Activated CD4-positive, alpha-beta T cell treated with anti-CD3 and anti-CD28 coated beads, Interleukin-10, Interleukin-2, amounts not matched to agents 100 ng/mL and 50 ng/mL, durations not matched to agents 16 hours and 8 hours (primary cell): ENCODE results near the gene SIDT2.

ENCODE experiments used
- DNase-seq: peaks from one replicate; pipeline ENCODE4 v3.0.0-alpha.2; 2020

The SIDT2 gene

GRCh38 chr11:117189941-117190544 lies 11.5 kb downstream of the SIDT2 start:
- DNase-seq, result no peak

GRCh38 chr11:117191680-117192400 lies 13.3 kb downstream of the SIDT2 start:
- DNase-seq, result no peak

GRCh38 chr11:117192401-117192875 lies 13.9 kb downstream of the SIDT2 start:
- no peak for DNase-seq

- DNase-seq, result no peak
Observed at GRCh38 chr11:117193130-117194020, 14.8 kb downstream of the SIDT2 start.

- DNase-seq, result no peak
Observed at GRCh38 chr11:117194267-117194666, 15.7 kb downstream of the SIDT2 start.

GRCh38 chr11:117195258-117195657 lies 16.7 kb downstream of the SIDT2 start:
- no peak for DNase-seq

- no peak for DNase-seq
Observed at GRCh38 chr11:117195761-117196160, 17.2 kb downstream of the SIDT2 start.

- DNase-seq, result no peak
Observed at GRCh38 chr11:117197006-117197405, 18.5 kb downstream of the SIDT2 start.

GRCh38 chr11:117197516-117198456 lies 19.2 kb downstream of the SIDT2 start:
- DNase-seq, result no peak

GRCh38 chr11:117198613-117199012 lies 20.1 kb downstream of the SIDT2 start:
- no peak for DNase-seq

GRCh38 chr11:117199053-117199915 lies 20.7 kb downstream of the SIDT2 start, which contains the start of gene TAGLN:
Gene TAGLN, plus strand, starts transcription at chr11:117199370. Its CDS starts 3,644 bp downstream, at chr11:117203014.
- no peak for DNase-seq

GRCh38 chr11:117199916-117200812 lies 21.6 kb downstream of the SIDT2 start:
- no peak for DNase-seq

- DNase-seq, result no peak
Observed at GRCh38 chr11:117200813-117201657, 22.5 kb downstream of the SIDT2 start.

GRCh38 chr11:117201658-117202305 lies 23.2 kb downstream of the SIDT2 start:
- no peak for DNase-seq

- no peak for DNase-seq
Observed at GRCh38 chr11:117202386-117203068, 24.0 kb downstream of the SIDT2 start.

- DNase-seq, result no peak
Observed at GRCh38 chr11:117203069-117203407, 24.5 kb downstream of the SIDT2 start.

- DNase-seq, result no peak
Observed at GRCh38 chr11:117204283-117205080, 25.9 kb downstream of the SIDT2 start.
